Glutamatergic neuron (in vitro differentiated cells): Measurements from ENCODE around the gene CHP1. TPM values are rescaled to one million over a fixed set of nuclear protein-coding genes. Genes with fewer than 3 reads are reported as not detected.
"Not testable (repeated sequence)": the region's sequence is repeated elsewhere in the genome, so short reads cannot be mapped to it uniquely, and the experiment has no call there.

Experiments
- DNase-seq: peaks from one replicate; pipeline ENCODE4 v3.0.0; 2022
- H3K27ac Mint-ChIP-seq: one replicate; pipeline ENCODE4 v1.8.0; 2020; ENCODE audit warnings: mild to moderate bottlenecking, mixed read lengths, inconsistent platforms; ENCODE audit not compliant: unreplicated experiment
- H3K27me3 Mint-ChIP-seq: one replicate; pipeline ENCODE4 v1.8.0; 2020; ENCODE audit warnings: mild to moderate bottlenecking, moderate library complexity, mixed read lengths, inconsistent platforms; ENCODE audit not compliant: unreplicated experiment
- H3K36me3 Mint-ChIP-seq: one replicate; pipeline ENCODE4 v1.8.0; 2020; ENCODE audit warnings: mild to moderate bottlenecking, mixed read lengths, inconsistent platforms; ENCODE audit not compliant: unreplicated experiment
- H3K4me1 Mint-ChIP-seq: one replicate; pipeline ENCODE4 v1.8.0; 2020; ENCODE audit warnings: mild to moderate bottlenecking, low read depth, mixed read lengths, inconsistent platforms; ENCODE audit not compliant: unreplicated experiment
- H3K4me3 Mint-ChIP-seq: one replicate; pipeline ENCODE4 v1.8.0; 2020; ENCODE audit warnings: mild to moderate bottlenecking, mixed read lengths, inconsistent platforms; ENCODE audit not compliant: unreplicated experiment
- H3K9me3 Mint-ChIP-seq: one replicate; pipeline ENCODE4 v1.8.0; 2020; ENCODE audit warnings: mild to moderate bottlenecking, moderate library complexity, mixed read lengths, inconsistent platforms; ENCODE audit not compliant: unreplicated experiment
- total RNA-seq: library from RNA; stranded (reverse); fragmentation: NEBNext Ultra II Directional; extraction: Animal tissue kit (Norgen Biotek cat#: 25700); gene quantifications from one replicate; pipeline ENCODE4 v1.2.1, GENCODE V29; 2021; ENCODE audit not compliant: unreplicated experiment
- TF ChIP-seq, protein P1 (sequence below): fragments of 200-600 bp; sonication (generic); IDR thresholded peaks from one replicate; pipeline ENCODE4 v1.5.0; 2021; ENCODE audit not compliant: partially characterized antibody, unreplicated experiment

Gene CHP1
- total RNA-seq, 1 donor from 2014 or later = 65.6 TPM

DNA sequence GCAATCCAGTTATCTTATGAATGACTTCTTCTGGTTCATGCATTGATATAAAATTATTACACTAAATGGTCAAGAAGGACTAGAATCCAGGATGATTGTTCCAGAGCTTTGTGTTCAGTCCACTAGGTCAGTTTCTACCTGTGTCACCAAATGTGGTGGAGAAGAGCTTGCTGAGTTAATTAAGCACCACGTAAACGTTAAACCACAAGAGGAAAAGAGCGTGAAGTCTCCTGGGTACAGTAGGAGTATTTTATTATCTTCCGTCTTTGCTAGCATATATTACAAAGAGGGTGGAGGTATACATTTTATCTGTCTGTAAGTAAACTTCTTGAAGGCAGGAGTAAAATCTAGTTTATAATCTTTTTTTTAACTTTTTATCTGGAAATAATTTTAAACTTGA, 23.5 kb downstream of the CHP1 start:
- TF ChIP-seq, protein P1, sequence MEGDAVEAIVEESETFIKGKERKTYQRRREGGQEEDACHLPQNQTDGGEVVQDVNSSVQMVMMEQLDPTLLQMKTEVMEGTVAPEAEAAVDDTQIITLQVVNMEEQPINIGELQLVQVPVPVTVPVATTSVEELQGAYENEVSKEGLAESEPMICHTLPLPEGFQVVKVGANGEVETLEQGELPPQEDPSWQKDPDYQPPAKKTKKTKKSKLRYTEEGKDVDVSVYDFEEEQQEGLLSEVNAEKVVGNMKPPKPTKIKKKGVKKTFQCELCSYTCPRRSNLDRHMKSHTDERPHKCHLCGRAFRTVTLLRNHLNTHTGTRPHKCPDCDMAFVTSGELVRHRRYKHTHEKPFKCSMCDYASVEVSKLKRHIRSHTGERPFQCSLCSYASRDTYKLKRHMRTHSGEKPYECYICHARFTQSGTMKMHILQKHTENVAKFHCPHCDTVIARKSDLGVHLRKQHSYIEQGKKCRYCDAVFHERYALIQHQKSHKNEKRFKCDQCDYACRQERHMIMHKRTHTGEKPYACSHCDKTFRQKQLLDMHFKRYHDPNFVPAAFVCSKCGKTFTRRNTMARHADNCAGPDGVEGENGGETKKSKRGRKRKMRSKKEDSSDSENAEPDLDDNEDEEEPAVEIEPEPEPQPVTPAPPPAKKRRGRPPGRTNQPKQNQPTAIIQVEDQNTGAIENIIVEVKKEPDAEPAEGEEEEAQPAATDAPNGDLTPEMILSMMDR = no peak
- Mint-ChIP-seq H3K4me3 (no peak overlapping the region), H3K9me3 (no peaks in the 10 kb centered on the region), H3K27ac (no peak overlapping the region), H3K27me3 (no peaks in the 10 kb centered on the region), H3K4me1 (no peaks in the 10 kb centered on the region), H3K36me3 (no peaks in the 10 kb centered on the region)
- DNase-seq = no peak

GRCh38 chr15:41256103-41256502, 25.0 kb downstream of the CHP1 start:
- no peaks in the 10 kb centered on the region for H3K9me3 Mint-ChIP-seq
- TF ChIP-seq, protein P1 = no peak
- no peaks in the 10 kb centered on the region for H3K27me3 Mint-ChIP-seq
- no peak for DNase-seq
- H3K27ac Mint-ChIP-seq = no peak overlapping the region
- H3K36me3 Mint-ChIP-seq = no peaks in the 10 kb centered on the region
- no peak overlapping the region for H3K4me3 Mint-ChIP-seq
- H3K4me1 Mint-ChIP-seq = no peaks in the 10 kb centered on the region

- no peak for DNase-seq
- Mint-ChIP-seq H3K4me1 (no peaks in the 10 kb centered on the region), H3K9me3 (no peaks in the 10 kb centered on the region), H3K27me3 (no peaks in the 10 kb centered on the region), H3K4me3 (no peak overlapping the region), H3K36me3 (no peaks in the 10 kb centered on the region), H3K27ac (no peak overlapping the region)
- TF ChIP-seq, protein P1 = no peak
Measured at GRCh38 chr15:41256577-41257038, 25.5 kb downstream of the CHP1 start.

- Mint-ChIP-seq H3K27me3 (no peaks in the 10 kb centered on the region), H3K9me3 (no peaks in the 10 kb centered on the region), H3K36me3 (no peaks in the 10 kb centered on the region), H3K27ac (no peak overlapping the region), H3K4me3 (no peak overlapping the region), H3K4me1 (no peaks in the 10 kb centered on the region)
- TF ChIP-seq, protein P1 = no peak
- DNase-seq = no peak
Measured at GRCh38 chr15:41258750-41259471, 27.8 kb downstream of the CHP1 start.

DNA sequence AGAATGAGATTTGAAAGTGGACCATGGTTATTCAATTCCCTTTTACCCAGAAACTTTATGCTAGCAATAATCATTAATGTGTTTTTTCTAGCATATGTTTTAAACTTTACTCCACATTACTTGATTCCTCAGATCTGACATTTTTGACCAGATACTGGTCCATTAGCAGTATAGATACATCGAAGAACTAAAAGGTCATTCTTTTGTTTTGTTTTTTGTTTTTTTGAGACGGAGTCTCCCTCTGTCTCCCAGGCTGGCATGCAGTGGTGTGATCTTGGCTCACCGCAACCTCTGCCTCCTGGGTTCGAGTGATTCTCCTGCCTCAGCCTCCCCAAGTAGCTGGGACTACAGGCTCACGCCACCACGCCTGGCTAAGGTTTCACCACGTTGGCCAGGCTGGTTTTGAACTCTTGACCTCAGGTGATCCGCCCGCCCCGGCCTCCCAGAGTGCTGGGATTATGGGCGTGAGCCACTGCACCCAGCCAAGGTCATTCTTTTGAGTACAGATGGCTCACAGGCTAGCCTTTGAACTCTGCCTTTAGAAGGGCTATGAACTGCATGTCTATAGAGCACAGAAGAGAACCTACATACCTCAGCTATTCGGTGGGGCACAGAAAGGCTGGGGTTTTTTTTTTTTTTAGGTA, 28.6 kb downstream of the CHP1 start:
- Mint-ChIP-seq H3K27ac (no peak overlapping the region), H3K4me1 (no peaks in the 10 kb centered on the region), H3K27me3 (no peaks in the 10 kb centered on the region), H3K36me3 (no peaks in the 10 kb centered on the region), H3K4me3 (no peak overlapping the region), H3K9me3 (no peaks in the 10 kb centered on the region)
- no peak for DNase-seq
- TF ChIP-seq, protein P1 = no peak

DNA sequence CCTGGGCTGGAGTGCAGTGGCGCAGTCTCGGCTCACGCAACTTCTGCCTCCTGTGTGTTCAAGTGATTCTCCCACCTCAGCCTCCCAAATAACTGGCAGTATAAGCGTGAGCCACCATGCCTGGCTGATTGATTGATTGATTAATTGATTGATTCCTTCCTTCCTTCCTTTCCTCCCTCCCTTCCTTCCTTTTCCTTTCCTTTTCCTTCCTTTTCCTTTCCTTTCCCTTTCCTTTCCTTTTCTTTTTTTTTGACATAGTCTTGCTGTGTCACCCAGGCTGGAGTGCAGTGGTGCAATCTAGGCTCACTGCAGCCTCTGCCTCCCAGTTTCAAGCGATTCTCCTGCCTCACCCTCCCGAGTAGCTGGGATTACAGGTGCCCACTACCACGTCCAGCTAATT, 29.9 kb downstream of the CHP1 start:
- H3K4me3 Mint-ChIP-seq, H3K36me3 Mint-ChIP-seq, DNase-seq, H3K9me3 Mint-ChIP-seq, H3K27me3 Mint-ChIP-seq, H3K4me1 Mint-ChIP-seq, H3K27ac Mint-ChIP-seq: not testable (repeated sequence)
